GM19463 (cell line): ENCODE measurements around the gene NLRP4.

ENCODE experiments used
- ATAC-seq: cut with Tn5 transposase; IDR thresholded peaks from one replicate; pipeline ENCODE4 v1.9.1; 2021; ENCODE audit warnings: mild to moderate bottlenecking, moderate library complexity; ENCODE audit not compliant: unreplicated experiment

Gene NLRP4, protein sequence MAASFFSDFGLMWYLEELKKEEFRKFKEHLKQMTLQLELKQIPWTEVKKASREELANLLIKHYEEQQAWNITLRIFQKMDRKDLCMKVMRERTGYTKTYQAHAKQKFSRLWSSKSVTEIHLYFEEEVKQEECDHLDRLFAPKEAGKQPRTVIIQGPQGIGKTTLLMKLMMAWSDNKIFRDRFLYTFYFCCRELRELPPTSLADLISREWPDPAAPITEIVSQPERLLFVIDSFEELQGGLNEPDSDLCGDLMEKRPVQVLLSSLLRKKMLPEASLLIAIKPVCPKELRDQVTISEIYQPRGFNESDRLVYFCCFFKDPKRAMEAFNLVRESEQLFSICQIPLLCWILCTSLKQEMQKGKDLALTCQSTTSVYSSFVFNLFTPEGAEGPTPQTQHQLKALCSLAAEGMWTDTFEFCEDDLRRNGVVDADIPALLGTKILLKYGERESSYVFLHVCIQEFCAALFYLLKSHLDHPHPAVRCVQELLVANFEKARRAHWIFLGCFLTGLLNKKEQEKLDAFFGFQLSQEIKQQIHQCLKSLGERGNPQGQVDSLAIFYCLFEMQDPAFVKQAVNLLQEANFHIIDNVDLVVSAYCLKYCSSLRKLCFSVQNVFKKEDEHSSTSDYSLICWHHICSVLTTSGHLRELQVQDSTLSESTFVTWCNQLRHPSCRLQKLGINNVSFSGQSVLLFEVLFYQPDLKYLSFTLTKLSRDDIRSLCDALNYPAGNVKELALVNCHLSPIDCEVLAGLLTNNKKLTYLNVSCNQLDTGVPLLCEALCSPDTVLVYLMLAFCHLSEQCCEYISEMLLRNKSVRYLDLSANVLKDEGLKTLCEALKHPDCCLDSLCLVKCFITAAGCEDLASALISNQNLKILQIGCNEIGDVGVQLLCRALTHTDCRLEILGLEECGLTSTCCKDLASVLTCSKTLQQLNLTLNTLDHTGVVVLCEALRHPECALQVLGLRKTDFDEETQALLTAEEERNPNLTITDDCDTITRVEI

DNA sequence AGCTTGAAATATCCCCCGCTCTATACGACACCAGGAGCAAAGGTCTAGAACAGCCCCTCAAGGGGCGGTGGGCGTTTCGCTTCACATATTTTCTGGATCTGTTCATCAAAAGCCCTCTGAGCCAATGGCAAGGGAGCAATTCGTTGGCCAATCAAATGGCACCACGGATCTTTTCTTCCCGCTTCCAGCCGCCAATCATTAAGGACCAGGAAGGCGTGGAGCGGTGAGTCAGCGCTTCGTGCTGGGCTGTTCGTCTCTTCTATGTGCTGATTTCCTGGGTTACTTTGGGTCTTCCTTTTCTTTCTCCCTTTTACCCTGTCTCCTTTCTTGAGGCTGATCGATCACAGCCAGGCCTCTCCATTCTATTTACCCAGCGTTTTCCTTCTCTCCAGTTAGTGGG lies at the start of gene NLRP4:
TSS of gene NLRP4 (plus strand) at position 201 of the 400 bp plus-strand sequence. CDS start 15,541 bp downstream, outside the sequence.
- no peak for ATAC-seq

GRCh38 chr19:55795021-55795420 lies 41.3 kb upstream of the NLRP4 start:
- ATAC-seq = no peak

DNA sequence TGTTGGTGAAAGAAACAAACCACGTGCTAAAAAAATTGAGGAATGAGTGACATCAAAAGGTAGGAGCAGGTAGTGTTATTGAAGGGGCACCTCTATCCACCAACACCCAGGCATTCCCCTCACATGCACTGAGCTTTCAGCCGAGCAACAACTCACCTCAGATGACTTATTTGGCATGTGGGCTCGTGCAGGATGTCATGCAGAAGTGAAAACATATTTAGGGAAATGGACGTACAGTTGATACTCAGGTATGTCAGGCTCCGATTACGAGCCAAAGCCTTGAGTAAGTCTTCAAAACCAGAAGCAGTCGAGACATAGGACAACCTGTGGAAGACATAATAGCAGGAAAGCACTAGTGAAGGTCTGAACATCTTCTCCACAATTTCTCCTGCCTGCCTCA lies 34.9 kb upstream of the NLRP4 start:
- ATAC-seq = no peak

DNA sequence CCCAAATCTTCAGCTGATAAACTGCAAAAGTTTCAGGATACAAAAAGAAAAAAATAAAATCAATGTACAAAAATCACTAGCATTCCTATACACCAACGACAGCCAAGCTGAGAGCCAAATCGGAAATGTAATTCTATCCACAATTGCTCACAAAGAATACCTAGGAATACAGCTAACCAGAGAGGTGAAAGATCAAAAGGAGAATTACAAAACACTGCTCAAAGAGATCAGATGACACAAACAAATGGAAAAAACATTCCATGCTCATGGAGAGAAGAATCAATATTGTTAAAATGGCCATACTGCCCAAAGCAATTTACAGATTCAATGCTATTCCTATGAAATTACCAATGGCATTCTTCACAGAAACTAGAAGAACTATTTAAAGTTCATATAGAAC lies 34.1 kb upstream of the NLRP4 start:
- no peak for ATAC-seq

GRCh38 chr19:55809381-55810058 lies 26.8 kb upstream of the NLRP4 start:
- ATAC-seq = no peak

- ATAC-seq = no peak
These were observed 25.0 kb upstream of the NLRP4 start for GRCh38 chr19:55811340-55811739.

DNA sequence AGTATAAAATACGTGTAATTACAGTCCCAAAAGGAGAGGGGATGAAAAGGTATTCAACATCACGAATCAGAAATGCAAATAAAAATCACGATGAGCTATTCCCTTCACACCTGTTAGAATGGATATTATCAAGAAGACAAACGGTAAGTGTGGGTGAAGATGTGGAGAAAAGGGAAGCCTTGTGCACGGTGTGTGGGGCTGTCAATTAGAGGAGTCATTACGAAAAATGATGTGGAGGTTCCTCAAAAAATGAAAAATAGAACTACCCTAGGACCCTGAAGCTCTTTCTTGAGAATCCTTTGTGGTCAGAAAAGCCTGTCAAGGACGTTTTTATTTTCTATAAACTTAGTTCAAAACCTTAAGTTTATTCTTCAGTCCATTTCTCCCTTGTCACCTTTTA lies 23.9 kb upstream of the NLRP4 start:
- no peak for ATAC-seq

- ATAC-seq = no peak
These were observed 22.4 kb upstream of the NLRP4 start for GRCh38 chr19:55813906-55814305.

DNA sequence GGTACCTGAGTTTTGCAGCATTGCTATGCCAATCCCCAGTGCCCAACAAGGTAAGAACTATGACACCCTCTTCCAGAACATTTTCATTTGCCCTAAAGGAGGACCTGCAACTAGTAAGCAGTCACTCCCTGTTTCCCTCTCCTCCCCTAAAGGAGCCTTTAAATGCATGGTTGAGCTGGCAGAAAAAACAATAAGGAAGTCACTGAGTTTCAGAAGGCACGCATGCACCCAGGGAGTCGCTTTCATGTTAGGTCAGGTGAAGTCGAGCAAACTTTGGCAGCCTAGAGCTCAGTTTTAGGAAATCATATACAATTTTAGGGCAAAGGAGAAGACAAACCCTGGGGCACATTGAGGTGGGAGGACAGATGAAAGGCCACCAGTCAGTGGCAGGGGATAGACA lies 16.3 kb upstream of the NLRP4 start:
- no peak for ATAC-seq

- no peak for ATAC-seq
These were observed 5.7 kb upstream of the NLRP4 start for GRCh38 chr19:55830656-55831055.

GRCh38 chr19:55831846-55832245 lies 4.5 kb upstream of the NLRP4 start, which contains the start of gene NLRP11:
NLRP11 (minus strand) TSS chr19:55831999; CDS start chr19:55818174, 13,825 bp downstream.
- no peak for ATAC-seq

- ATAC-seq = no peak
These were observed 3.7 kb upstream of the NLRP4 start for GRCh38 chr19:55832676-55833075.

GRCh38 chr19:55838251-55838650 lies 1.9 kb downstream of the NLRP4 start:
- ATAC-seq = no peak

GRCh38 chr19:55838906-55839305 lies 2.6 kb downstream of the NLRP4 start:
- ATAC-seq = no peak

GRCh38 chr19:55855160-55855559 lies 18.8 kb downstream of the NLRP4 start:
- no peak for ATAC-seq

GRCh38 chr19:55857149-55857548 lies 20.8 kb downstream of the NLRP4 start:
- ATAC-seq = no peak

GRCh38 chr19:55857974-55858373 lies 21.6 kb downstream of the NLRP4 start:
- no peak for ATAC-seq

GRCh38 chr19:55858401-55858800 lies 22.1 kb downstream of the NLRP4 start:
- no peak for ATAC-seq

- no peak for ATAC-seq
These were observed 22.6 kb downstream of the NLRP4 start for GRCh38 chr19:55858969-55859368.

GRCh38 chr19:55866521-55866920 lies 30.2 kb downstream of the NLRP4 start:
- ATAC-seq = no peak

- ATAC-seq = no peak
These were observed 30.8 kb downstream of the NLRP4 start for GRCh38 chr19:55867101-55867500.
